WTC11 (cell line): ENCODE data around the gene CENPL. TPM values are rescaled to one million over a fixed set of nuclear protein-coding genes. Genes with fewer than 3 reads are reported as not detected.

Source experiments
- total RNA-seq: library from RNA; stranded (reverse); gene quantifications from 3 replicates; pipeline ENCODE4 v1.2.3, GENCODE V29; 2021

CENPL gene
- total RNA-seq, 1 experiment from 2014 or later: 20.1 TPM

Other genes with a start within 250 kb of the CENPL start
- gene SLC9C2, start 221.8 kb downstream of the CENPL start, total RNA-seq: not detected in 3 replicates
- gene TEX50, start 189.5 kb downstream of the CENPL start, total RNA-seq: not detected in 3 replicates
- 1.1 to 2.2 TPM (median 1.3 TPM) in 3 replicates for gene ANKRD45, start 155.0 kb downstream of the CENPL start, total RNA-seq
- 10.4 to 12.5 TPM (median 12.1 TPM) in 3 replicates for gene KLHL20, start 109.9 kb downstream of the CENPL start, total RNA-seq
- 37.5 to 40.1 TPM (median 38.0 TPM) in 3 replicates for gene DARS2, start 210 bp downstream of the CENPL start, total RNA-seq
- 818 to 891 TPM (median 878 TPM) in 3 replicates for gene GAS5, start 43.1 kb upstream of the CENPL start, total RNA-seq
- gene ZBTB37, start 43.5 kb upstream of the CENPL start, total RNA-seq: 14.0 to 15.5 TPM (median 14.4 TPM) in 3 replicates
- gene SERPINC1, start 92.4 kb upstream of the CENPL start, total RNA-seq: 0.57 to 1.0 TPM (median 0.69 TPM) in 3 replicates
- gene RC3H1, start 197.5 kb upstream of the CENPL start, total RNA-seq: 24.1 to 25.7 TPM (median 25.4 TPM) in 3 replicates